PFSK-1 (cell line): ENCODE data around the gene ANKRD33B.

ENCODE experiments used
- FOXP2 ChIP-seq: optimal IDR thresholded peaks from 2 replicates; pipeline ENCODE3; 2011; ENCODE audit warnings: borderline replicate concordance, control low read depth, inconsistent platforms; ENCODE audit not compliant: insufficient read depth; ENCODE audit errors: extremely low read length, extremely low read depth
- POLR2AphosphoS5 ChIP-seq: IDR thresholded peaks from 2 replicates; pipeline ENCODE4 v1.6.1; 2012; ENCODE audit warnings: low read depth, mild to moderate bottlenecking, control low read depth, low read length, moderate library complexity
- REST ChIP-seq, 2 experiments: IDR thresholded peaks; 2 replicates each; pipeline versions ENCODE4 v1.6.1 to v1.8.0; 2011 to 2012; ENCODE audit warnings: low read depth in 2 of 2, low read length in 2 of 2, control low read depth in 1 of 2, inconsistent platforms in 1 of 2, mild to moderate bottlenecking in 1 of 2, moderate library complexity in 1 of 2; ENCODE audit not compliant: insufficient read depth in 1 of 2
- SIN3A ChIP-seq: IDR thresholded peaks from 2 replicates; pipeline ENCODE4 v1.6.1; 2012; ENCODE audit warnings: mild to moderate bottlenecking, low read length, moderate library complexity, borderline replicate concordance; ENCODE audit not compliant: insufficient read depth
- TAF1 ChIP-seq: IDR thresholded peaks from 2 replicates; pipeline ENCODE4 v1.6.1; 2012; ENCODE audit warnings: low read length, control low read depth, borderline replicate concordance; ENCODE audit not compliant: insufficient read depth

GRCh38 chr5:10680876-10681481, 117.1 kb downstream of the ANKRD33B start:
- TF ChIP-seq POLR2AphosphoS5 = no peak
- no peak for TF ChIP-seq TAF1
- no peak for TF ChIP-seq REST (IDR thresholded peaks at IDR 0.05; ENCODE audit: insufficient read depth in 1 of 2, low read depth in 2 of 2, low read length in 2 of 2)
- no peak for TF ChIP-seq FOXP2
- TF ChIP-seq SIN3A = no peak
